ENCODE data around the gene MPP2. TPM values are rescaled to one million over a fixed set of nuclear protein-coding genes. Genes with fewer than 3 reads are reported as not detected.

The MPP2 gene
- total and polyA plus RNA-seq, 2 donors (not counting 3 experiments of a cell fraction or from before 2014, with no cell fraction given), result 1.4 to 1.6 TPM

DNA sequence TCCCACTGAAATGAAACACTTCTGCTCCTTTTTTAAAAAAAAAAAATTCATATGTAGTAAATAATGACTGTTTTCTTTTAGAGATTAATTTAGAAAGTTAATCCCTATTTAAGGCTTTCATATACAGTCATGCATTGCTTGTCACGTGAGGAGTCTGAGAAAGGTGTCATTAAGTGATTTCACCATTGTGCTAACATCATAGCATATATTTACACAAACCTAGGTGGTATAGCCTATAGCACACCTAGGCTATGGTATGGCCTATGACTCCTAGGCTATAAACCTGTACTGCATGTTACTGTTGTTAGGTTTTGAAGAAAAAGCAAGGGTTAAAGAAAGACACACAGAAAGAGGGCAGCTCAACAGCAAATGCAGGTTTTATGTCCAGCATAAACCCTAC lies 21.3 kb upstream of the MPP2 start:
- dilution Hi-C loops (cut with MboI; ENCODE audit: extremely low pct_ligation_motif_present, low sequenced_read_pairs) (no loop called here), intact Hi-C loops (cut with micrococcal nuclease) (no loop called here)
- Histone ChIP-seq H2AFZ (ENCODE audit: low read depth, low read length) (no peak overlapping the region), H3K9ac (replicated peaks; ENCODE audit: extremely low read depth, insufficient read depth, low read length) (no peak overlapping the region), H3K27me3 (ENCODE audit: control insufficient read depth in 2 of 2, insufficient read depth in 2 of 2, low read length in 2 of 2) (peaks cover 39 to 41% of the 10 kb centered on the region in 2 experiments), H4K20me1 (replicated peaks; ENCODE audit: control insufficient read depth, extremely low read depth, insufficient read depth, low read length) (no peaks in the 10 kb centered on the region), H3K4me2 (ENCODE audit: insufficient read depth, low read length) (no peak overlapping the region), H3K4me1 (ENCODE audit: control insufficient read depth, extremely low read depth, insufficient read depth, low read length) (no peaks in the 10 kb centered on the region), H3K36me3 (ENCODE audit: control insufficient read depth in 2 of 2, extremely low read depth in 1 of 2, insufficient read depth in 2 of 2, low read length in 2 of 2) (no peaks in the 10 kb centered on the region), H3K4me3 (replicated peaks in 1 of 3; ENCODE audit: insufficient read depth in 1 of 3, low read depth in 1 of 3, low read length in 3 of 3) (no peak overlapping the region), H3K9me3 (replicated peaks; ENCODE audit: control insufficient read depth, insufficient read depth, low read length) (no peaks in the 10 kb centered on the region), H3K9me1 (replicated peaks; ENCODE audit: control insufficient read depth, extremely low read depth, insufficient read depth, low read length) (no peaks in the 10 kb centered on the region), H3K79me2 (ENCODE audit: control insufficient read depth, insufficient read depth, low read length) (no peaks in the 10 kb centered on the region), H3K27ac (ENCODE audit: insufficient read depth, low read depth, low read length) (no peak overlapping the region)
- DNase-seq (ENCODE audit: low read depth, low spot score) (no peak), FAIRE-seq (no peak)
- CTCF ChIA-PET, result interaction anchor here (0.9 to 6.4 kb wide), 5 partner anchors 15 to 112 kb away, joined by 3 to 51 read pairs (median 5); no protein-coding TSS in a partner anchor
- no TSS peak for BruUV-seq (replicated peaks)
- TF ChIP-seq MYC (IDR thresholded peaks at IDR 0.05; ENCODE audit: low read depth, low read length), result no peak
- TF ChIP-seq EZH2 (IDR thresholded peaks at IDR 0.05; ENCODE audit: borderline replicate concordance, low read depth, low read length, severe bottlenecking), result no peak
- no peak for TF ChIP-seq POLR2A (IDR thresholded peaks at IDR 0.05; ENCODE audit: low read depth, low read length)
- no peak for TF ChIP-seq GATA2 (IDR thresholded peaks at IDR 0.05; ENCODE audit: insufficient read depth, insufficient read length, low read depth, low read length)
- TF ChIP-seq FOS (IDR thresholded peaks at IDR 0.05; ENCODE audit: borderline replicate concordance, insufficient read depth, low read length), result no peak
- TF ChIP-seq, protein P1, sequence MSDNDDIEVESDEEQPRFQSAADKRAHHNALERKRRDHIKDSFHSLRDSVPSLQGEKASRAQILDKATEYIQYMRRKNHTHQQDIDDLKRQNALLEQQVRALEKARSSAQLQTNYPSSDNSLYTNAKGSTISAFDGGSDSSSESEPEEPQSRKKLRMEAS (IDR thresholded peaks at IDR 0.05; ENCODE audit: insufficient read depth, insufficient read length), result no peak
- TF ChIP-seq JUN (IDR thresholded peaks at IDR 0.05; ENCODE audit: borderline replicate concordance, insufficient read depth, insufficient read length, low read depth), result no peak
- no peak for TF ChIP-seq POLR2AphosphoS5 (IDR thresholded peaks at IDR 0.05; ENCODE audit: insufficient read depth, low read depth, low read length)
- TF ChIP-seq, protein P2, sequence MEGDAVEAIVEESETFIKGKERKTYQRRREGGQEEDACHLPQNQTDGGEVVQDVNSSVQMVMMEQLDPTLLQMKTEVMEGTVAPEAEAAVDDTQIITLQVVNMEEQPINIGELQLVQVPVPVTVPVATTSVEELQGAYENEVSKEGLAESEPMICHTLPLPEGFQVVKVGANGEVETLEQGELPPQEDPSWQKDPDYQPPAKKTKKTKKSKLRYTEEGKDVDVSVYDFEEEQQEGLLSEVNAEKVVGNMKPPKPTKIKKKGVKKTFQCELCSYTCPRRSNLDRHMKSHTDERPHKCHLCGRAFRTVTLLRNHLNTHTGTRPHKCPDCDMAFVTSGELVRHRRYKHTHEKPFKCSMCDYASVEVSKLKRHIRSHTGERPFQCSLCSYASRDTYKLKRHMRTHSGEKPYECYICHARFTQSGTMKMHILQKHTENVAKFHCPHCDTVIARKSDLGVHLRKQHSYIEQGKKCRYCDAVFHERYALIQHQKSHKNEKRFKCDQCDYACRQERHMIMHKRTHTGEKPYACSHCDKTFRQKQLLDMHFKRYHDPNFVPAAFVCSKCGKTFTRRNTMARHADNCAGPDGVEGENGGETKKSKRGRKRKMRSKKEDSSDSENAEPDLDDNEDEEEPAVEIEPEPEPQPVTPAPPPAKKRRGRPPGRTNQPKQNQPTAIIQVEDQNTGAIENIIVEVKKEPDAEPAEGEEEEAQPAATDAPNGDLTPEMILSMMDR (IDR thresholded peaks at IDR 0.05; ENCODE audit: extremely low read depth in 1 of 2, insufficient read depth in 1 of 2, low read depth in 1 of 2, low read length in 2 of 2), result no peak
- POLR2A ChIA-PET, result no interaction called here
